Heart right ventricle (tissue), 16 donors: Measurements from ENCODE around the gene DPH3. TPM values are rescaled to one million over a fixed set of nuclear protein-coding genes. Genes with fewer than 3 reads are reported as not detected.

Experiments used
- ATAC-seq, 8 donors: fragments of 200-7000 bp; cut with Tn5 transposase; one replicate each; pipeline ENCODE4 v1.9.1; 2020; ENCODE audit warnings: mild to moderate bottlenecking in 8 of 8, moderate library complexity in 8 of 8, moderate number of reproducible peaks in 1 of 8
- DNase-seq, 2 donors: peaks; one replicate each; pipeline ENCODE4 v3.0.0-alpha.2; 2020
- H3K27ac ChIP-seq, 10 donors: fragments of 200-600 bp; sonication (generic) in 2 of 10; one replicate each; pipeline versions ENCODE4 v1.5.0 to v1.8.0; 2020 to 2022; ENCODE audit warnings: mild to moderate bottlenecking in 3 of 10
- H3K27me3 ChIP-seq, 7 donors: fragments of 200-600 bp; one replicate each; pipeline ENCODE4 v1.8.0; 2021 to 2022; ENCODE audit warnings: mild to moderate bottlenecking in 2 of 7
- H3K36me3 ChIP-seq, 9 donors: fragments of 200-600 bp; sonication (generic) in 1 of 9; one replicate each; pipeline versions ENCODE4 v1.5.0 to v1.8.0; 2020 to 2022; ENCODE audit warnings: mild to moderate bottlenecking in 2 of 9
- H3K4me1 ChIP-seq, 9 donors: fragments of 200-600 bp; sonication (generic) in 1 of 9; one replicate each; pipeline versions ENCODE4 v1.5.0 to v1.8.0; 2020 to 2022; ENCODE audit warnings: mild to moderate bottlenecking in 4 of 9
- H3K4me3 ChIP-seq, 10 donors: fragments of 200-600 bp; sonication (generic) in 2 of 10; one replicate each; pipeline versions ENCODE4 v1.5.0 to v1.8.0; 2020 to 2022; ENCODE audit warnings: mild to moderate bottlenecking in 7 of 10, moderate library complexity in 2 of 10
- H3K9me3 ChIP-seq, 11 donors: fragments of 200-600 bp in 10 of 11; sonication (generic) in 2 of 11; one replicate each; pipeline versions ENCODE4 v1.5.0 to v1.8.0; 2013 to 2022; ENCODE audit warnings: mild to moderate bottlenecking in 2 of 11, control low read depth in 1 of 11, moderate library complexity in 1 of 11
- WGBS, 2 donors: extraction: QIAGEN DNeasy Blood & Tissue Kit; methylation state at CpG; one replicate each; pipeline ENCODE4 v1.1.7; 2013; ENCODE audit warnings: inconsistent platforms in 1 of 2; 5-methylcytosine and 5-hydroxymethylcytosine counted together
- intact Hi-C, 10 donors: fragments of 100-400 bp; cut with DNase I; formaldehyde crosslinking; loops; one replicate each; pipeline versions ENCODE4 v1.11.1 to v1.14.2; 2022
- polyA plus RNA-seq, 2 donors: library from polyadenylated mRNA; stranded (reverse); fragments of 200-250 nt; gene quantifications; one replicate each; pipeline ENCODE4 v1.2.3, GENCODE V29; 2013
- total RNA-seq, 10 donors: library from RNA; stranded (reverse); fragmentation: NEBNext Ultra II Directional in 3 of 10; extraction: Animal tissue kit (Norgen Biotek cat#: 25700) in 3 of 10; gene quantifications; one replicate each; pipeline versions ENCODE4 v1.2.1 to v1.2.4, GENCODE V29; 2021 to 2023
- TF ChIP-seq, protein P1 (sequence below), 9 donors: fragments of 200-600 bp; sonication (generic) in 2 of 9; IDR thresholded peaks; one replicate each; pipeline versions ENCODE4 v1.5.0 to v1.8.0; 2021 to 2022; ENCODE audit warnings: antibody characterized with exemption in 9 of 9, mild to moderate bottlenecking in 5 of 9, moderate library complexity in 1 of 9
- donor health status: Arrhythmogenic right ventricular cardiomyopathy.
- donor health status: ischemic (EF 13 %, LVEDD 7.1; RV severe dilation, severe dysfunction).
- donor health status: healthy with polysubstance abuse.
- donor health status: DM: no; HTN: yes; CAD: no.
- donor health status: DM: no; HTN: no; CAD: no.
- donor health status: ischemic (EF 25% LVEDD 6.9; RV normal size, moderate dysfunction).
- donor health status: ischemic (EF 25% LVEDD 5.7; RV mildly dilated, moderate dysfunction).
- donor health status: healthy.
- donor health status: DM: yes; HTN: yes; CAD: no.
- donor health status: Ischemic cardiomyopathy.
- donor health status: ischemic (EF 35%, LVEDD 5.7; RV mildly dilated, moderate dysfunction).
- donor health status: nonischemic (EF 11% LVEDD 7.7; RV severe dilation, severe dysfunction).
- donor health status: DM: yes; HTN: yes; CAD: no.
- donor health status: PGD.
- donor health status: ischemic (EF 29% LVEDD 5.4; RV normal size, mild dysfunction).
- donor health status: nonischemic (EF 23%, LVEDD 6.1; RV moderate dilation, normal function).

Gene DPH3
- total and polyA plus RNA-seq, 12 donors, result 5.5 to 24.5 (median 18.7) TPM

DNA sequence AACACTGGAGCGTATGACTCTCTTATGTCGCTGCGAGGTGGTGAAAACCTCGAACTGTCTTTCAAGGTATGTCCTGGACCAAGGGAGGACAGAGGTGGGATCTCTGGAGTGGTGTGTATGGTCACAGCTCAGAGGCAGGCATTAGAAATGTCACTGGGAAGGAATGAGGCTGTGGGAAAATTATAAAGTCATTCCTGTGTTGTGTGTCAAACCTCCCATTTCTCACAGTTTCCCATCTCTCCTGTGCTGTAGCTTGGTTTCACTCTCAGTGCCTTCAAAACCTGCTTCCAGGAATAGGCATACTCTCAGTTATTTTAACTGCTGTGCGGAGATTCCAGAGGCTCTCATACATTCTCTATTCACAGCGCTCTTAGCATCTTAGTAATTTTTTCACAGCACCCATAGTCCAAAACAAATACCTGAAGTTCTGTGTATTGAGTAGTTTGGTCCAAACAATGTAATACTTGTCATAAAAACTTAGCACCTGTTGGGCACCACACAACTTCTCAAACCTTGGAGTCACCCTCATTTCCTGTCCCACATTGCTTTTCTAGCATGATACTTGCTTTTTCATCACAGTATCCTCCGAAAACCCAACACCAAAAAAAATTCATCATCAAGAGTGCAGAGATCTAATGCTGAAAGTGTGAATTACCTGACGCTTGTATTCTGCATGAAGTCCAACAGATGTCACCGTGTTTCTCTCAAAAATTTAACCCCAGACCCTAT, 53.4 kb downstream of the DPH3 start:
- WGBS, 2 donors, result 89 to 91% methylated on average over 9 of the region's 9 CpGs
- Histone ChIP-seq H3K4me1 (peaks cover 0 to 5% (median 0%) of the 10 kb centered on the region in 9 donors), H3K36me3 (no peaks in the 10 kb centered on the region), H3K27me3 (no peaks in the 10 kb centered on the region), H3K27ac (no peak overlapping the region), H3K4me3 (no peak overlapping the region), H3K9me3 (no peaks in the 10 kb centered on the region)
- DNase-seq (no peak), ATAC-seq (no peak)
- intact Hi-C loops, result no loop called here
- TF ChIP-seq, protein P1, sequence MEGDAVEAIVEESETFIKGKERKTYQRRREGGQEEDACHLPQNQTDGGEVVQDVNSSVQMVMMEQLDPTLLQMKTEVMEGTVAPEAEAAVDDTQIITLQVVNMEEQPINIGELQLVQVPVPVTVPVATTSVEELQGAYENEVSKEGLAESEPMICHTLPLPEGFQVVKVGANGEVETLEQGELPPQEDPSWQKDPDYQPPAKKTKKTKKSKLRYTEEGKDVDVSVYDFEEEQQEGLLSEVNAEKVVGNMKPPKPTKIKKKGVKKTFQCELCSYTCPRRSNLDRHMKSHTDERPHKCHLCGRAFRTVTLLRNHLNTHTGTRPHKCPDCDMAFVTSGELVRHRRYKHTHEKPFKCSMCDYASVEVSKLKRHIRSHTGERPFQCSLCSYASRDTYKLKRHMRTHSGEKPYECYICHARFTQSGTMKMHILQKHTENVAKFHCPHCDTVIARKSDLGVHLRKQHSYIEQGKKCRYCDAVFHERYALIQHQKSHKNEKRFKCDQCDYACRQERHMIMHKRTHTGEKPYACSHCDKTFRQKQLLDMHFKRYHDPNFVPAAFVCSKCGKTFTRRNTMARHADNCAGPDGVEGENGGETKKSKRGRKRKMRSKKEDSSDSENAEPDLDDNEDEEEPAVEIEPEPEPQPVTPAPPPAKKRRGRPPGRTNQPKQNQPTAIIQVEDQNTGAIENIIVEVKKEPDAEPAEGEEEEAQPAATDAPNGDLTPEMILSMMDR (IDR thresholded peaks at IDR 0.05), result no peak

Other genes starting within 250 kb of the DPH3 start
- 10 to 100 TPM in 2 of 10 donors, 1 to 10 TPM in 6, under 1 TPM in 2; 0.55 to 30.5 (median 2.6) TPM for gene GALNT15, start 90.3 kb downstream of the DPH3 start, total RNA-seq
- gene GALNT15, start 90.3 kb downstream of the DPH3 start, polyA plus RNA-seq, result 10 to 100 TPM in 1 of 2 donors, 1 to 10 TPM in 1; 8.0 to 10.9 TPM
- 10 to 100 TPM; 13.1 to 22.8 (median 18.1) TPM for gene OXNAD1, start 269 bp upstream of the DPH3 start, total RNA-seq
- 10 to 100 TPM in 1 of 2 donors, 1 to 10 TPM in 1; 4.2 to 14.6 TPM for gene OXNAD1, start 269 bp upstream of the DPH3 start, polyA plus RNA-seq
- 10 to 100 TPM; 17.4 to 32.2 (median 24.0) TPM for gene RFTN1, start 248.8 kb upstream of the DPH3 start, total RNA-seq
- 10 to 100 TPM; 20.5 to 25.9 TPM for gene RFTN1, start 248.8 kb upstream of the DPH3 start, polyA plus RNA-seq